ENCODE measurements around the gene RAD23A. TPM values are rescaled to one million over a fixed set of nuclear protein-coding genes. Genes with fewer than 3 reads are reported as not detected.

The RAD23A gene
- total and polyA plus RNA-seq, 9 of the 15 experiments (the other 6 are each of a cell fraction or from before 2014, with no cell fraction given) = 9.5 to 181 (median 101) TPM

- TF ChIP-seq ZHX1 (conservative IDR thresholded peaks at IDR 0.05; ENCODE audit: low read length) (0 out of 2 replicates have a peak, but pooled peaks have one; percentile 11), ZSCAN32 (CRISPR knock-in tag; IDR thresholded peaks at IDR 0.05) (no peak), MCM2 (IDR thresholded peaks at IDR 0.05; ENCODE audit: low read depth) (no peak), ZEB2 (IDR thresholded peaks at IDR 0.05) (no peak), MAFK (IDR thresholded peaks at IDR 0.05; ENCODE audit: low read length) (no peak), SIN3B (IDR thresholded peaks at IDR 0.05; ENCODE audit: low read depth) (no peak), ZBTB1 (CRISPR knock-in tag; IDR thresholded peaks at IDR 0.05; ENCODE audit: borderline replicate concordance, low read depth) (no peak), ZNF277 (CRISPR knock-in tag; IDR thresholded peaks at IDR 0.05; ENCODE audit: borderline replicate concordance) (no peak), ERF (CRISPR knock-in tag; IDR thresholded peaks at IDR 0.05) (0 out of 2 replicates have a peak, but pooled peaks have one; percentile 11), SUPT5H (IDR thresholded peaks at IDR 0.05) (peak; percentile 77), ARID3B (CRISPR knock-in tag; IDR thresholded peaks at IDR 0.05; ENCODE audit: borderline replicate concordance) (no peak), FOXP1 (CRISPR knock-in tag; IDR thresholded peaks at IDR 0.05) (peak; percentile 22; the same call in 1 of the 2 replicates), HDAC2 (IDR thresholded peaks at IDR 0.05) (no peak), EP400 (IDR thresholded peaks at IDR 0.05) (no peak), GATAD2A (IDR thresholded peaks at IDR 0.05) (no peak), ZNF766 (CRISPR knock-in tag; conservative IDR thresholded peaks at IDR 0.05) (peak; percentile 52; the same call in 1 of the 2 replicates), ZBTB49 (CRISPR knock-in tag; IDR thresholded peaks at IDR 0.05; ENCODE audit: borderline replicate concordance) (0 out of 2 replicates have a peak, but pooled peaks have one; percentile 33), RAD21 (CRISPR knock-in tag; conservative IDR thresholded peaks at IDR 0.05 in 1 of 2, IDR thresholded peaks at IDR 0.05 in 1 of 2) (0 out of 4 replicates have a peak, but pooled peaks of 1 of the 2 experiments have one; percentile 11), ESRRB (CRISPR knock-in tag; IDR thresholded peaks at IDR 0.05; ENCODE audit: borderline replicate concordance) (no peak), CREB1 (IDR thresholded peaks at IDR 0.05) (no peak), CREB1 (CRISPR knock-in tag; IDR thresholded peaks at IDR 0.05) (no peak), LARP7 (IDR thresholded peaks at IDR 0.05) (no peak)
Measured at GRCh38 chr19:12938779-12939601, 6.7 kb upstream of the RAD23A start (continued).

Data from K562 (cell line).